Measurements from ENCODE around the gene KANK3.

DNA sequence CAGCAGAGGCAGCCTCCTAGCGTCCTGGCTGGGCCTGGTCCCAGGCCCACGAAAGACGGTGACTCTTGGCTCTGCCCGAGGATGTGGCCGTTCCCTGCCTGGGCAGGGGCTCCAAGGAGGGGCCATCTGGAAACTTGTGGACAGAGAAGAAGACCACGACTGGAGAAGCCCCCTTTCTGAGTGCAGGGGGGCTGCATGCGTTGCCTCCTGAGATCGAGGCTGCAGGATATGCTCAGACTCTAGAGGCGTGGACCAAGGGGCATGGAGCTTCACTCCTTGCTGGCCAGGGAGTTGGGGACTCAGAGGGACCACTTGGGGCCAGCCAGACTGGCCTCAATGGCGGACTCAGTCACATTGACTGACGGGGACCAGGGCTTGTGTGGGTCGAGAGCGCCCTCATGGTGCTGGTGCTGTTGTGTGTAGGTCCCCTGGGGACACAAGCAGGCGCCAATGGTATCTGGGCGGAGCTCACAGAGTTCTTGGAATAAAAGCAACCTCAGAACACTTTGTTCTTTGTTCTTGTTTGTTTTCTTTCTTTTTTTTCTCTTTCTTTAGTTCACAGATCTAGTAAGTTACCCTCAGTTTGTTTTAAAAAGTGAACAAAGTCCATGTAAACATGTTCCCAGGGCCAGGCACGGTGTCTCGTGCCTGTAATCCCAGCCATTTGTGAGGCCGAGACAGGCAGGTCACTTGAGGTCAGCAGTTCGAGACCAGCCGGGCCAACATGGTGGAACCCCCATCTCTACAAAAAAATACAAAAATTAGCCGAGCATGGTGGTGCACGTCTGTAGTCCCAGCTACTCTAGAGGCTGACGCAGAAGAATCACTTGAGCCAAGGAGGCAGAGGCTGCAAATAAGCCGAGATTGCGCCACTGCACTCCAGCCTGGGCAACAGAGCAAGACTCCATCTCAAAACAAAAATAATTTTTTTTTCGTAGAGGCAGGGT, 31.1 kb upstream of the KANK3 start:
- TF ChIP-seq, protein P1, sequence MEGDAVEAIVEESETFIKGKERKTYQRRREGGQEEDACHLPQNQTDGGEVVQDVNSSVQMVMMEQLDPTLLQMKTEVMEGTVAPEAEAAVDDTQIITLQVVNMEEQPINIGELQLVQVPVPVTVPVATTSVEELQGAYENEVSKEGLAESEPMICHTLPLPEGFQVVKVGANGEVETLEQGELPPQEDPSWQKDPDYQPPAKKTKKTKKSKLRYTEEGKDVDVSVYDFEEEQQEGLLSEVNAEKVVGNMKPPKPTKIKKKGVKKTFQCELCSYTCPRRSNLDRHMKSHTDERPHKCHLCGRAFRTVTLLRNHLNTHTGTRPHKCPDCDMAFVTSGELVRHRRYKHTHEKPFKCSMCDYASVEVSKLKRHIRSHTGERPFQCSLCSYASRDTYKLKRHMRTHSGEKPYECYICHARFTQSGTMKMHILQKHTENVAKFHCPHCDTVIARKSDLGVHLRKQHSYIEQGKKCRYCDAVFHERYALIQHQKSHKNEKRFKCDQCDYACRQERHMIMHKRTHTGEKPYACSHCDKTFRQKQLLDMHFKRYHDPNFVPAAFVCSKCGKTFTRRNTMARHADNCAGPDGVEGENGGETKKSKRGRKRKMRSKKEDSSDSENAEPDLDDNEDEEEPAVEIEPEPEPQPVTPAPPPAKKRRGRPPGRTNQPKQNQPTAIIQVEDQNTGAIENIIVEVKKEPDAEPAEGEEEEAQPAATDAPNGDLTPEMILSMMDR (IDR thresholded peaks at IDR 0.05): no peak
- TF ChIP-seq POLR2A (IDR thresholded peaks at IDR 0.05): no peak

Measured in adrenal gland (tissue), 5 donors.